Measurements from ENCODE around the gene COLQ.
"Not testable (repeated sequence)": the region's sequence is repeated elsewhere in the genome, so short reads cannot be mapped to it uniquely, and the experiment has no call there.

The COLQ gene

DNA sequence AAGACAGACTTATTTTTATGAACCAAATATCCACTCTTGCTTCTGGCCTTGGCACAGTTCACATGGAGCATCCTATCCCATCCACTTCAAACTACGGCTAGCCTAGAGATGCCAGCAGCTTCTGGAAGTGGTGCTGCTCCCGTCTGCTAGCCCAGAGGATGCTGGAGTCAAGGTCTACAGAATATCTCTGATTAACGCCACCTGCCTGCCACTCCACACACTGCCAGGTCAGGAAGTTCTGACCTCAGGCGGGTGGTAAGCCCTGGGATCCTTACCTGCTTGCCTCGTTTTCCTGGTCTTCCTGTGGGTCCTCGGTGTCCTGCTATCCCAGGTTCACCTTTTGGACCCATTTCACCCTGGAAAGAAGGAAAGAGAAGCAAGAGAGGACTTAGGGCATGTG, 51.2 kb downstream of the COLQ start:
- H3K4me3 ChIP-seq (ENCODE audit: low read depth, low read length): no peak overlapping the region
- in situ Hi-C loops (cut with HindIII; ENCODE audit: low sequenced_read_pairs): no loop called here
- DNase-seq (ENCODE audit: low read depth): no peak
- TF ChIP-seq, protein P1, sequence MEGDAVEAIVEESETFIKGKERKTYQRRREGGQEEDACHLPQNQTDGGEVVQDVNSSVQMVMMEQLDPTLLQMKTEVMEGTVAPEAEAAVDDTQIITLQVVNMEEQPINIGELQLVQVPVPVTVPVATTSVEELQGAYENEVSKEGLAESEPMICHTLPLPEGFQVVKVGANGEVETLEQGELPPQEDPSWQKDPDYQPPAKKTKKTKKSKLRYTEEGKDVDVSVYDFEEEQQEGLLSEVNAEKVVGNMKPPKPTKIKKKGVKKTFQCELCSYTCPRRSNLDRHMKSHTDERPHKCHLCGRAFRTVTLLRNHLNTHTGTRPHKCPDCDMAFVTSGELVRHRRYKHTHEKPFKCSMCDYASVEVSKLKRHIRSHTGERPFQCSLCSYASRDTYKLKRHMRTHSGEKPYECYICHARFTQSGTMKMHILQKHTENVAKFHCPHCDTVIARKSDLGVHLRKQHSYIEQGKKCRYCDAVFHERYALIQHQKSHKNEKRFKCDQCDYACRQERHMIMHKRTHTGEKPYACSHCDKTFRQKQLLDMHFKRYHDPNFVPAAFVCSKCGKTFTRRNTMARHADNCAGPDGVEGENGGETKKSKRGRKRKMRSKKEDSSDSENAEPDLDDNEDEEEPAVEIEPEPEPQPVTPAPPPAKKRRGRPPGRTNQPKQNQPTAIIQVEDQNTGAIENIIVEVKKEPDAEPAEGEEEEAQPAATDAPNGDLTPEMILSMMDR (IDR thresholded peaks at IDR 0.05; ENCODE audit: low read depth, low read length, missing control alignments): no peak

DNA sequence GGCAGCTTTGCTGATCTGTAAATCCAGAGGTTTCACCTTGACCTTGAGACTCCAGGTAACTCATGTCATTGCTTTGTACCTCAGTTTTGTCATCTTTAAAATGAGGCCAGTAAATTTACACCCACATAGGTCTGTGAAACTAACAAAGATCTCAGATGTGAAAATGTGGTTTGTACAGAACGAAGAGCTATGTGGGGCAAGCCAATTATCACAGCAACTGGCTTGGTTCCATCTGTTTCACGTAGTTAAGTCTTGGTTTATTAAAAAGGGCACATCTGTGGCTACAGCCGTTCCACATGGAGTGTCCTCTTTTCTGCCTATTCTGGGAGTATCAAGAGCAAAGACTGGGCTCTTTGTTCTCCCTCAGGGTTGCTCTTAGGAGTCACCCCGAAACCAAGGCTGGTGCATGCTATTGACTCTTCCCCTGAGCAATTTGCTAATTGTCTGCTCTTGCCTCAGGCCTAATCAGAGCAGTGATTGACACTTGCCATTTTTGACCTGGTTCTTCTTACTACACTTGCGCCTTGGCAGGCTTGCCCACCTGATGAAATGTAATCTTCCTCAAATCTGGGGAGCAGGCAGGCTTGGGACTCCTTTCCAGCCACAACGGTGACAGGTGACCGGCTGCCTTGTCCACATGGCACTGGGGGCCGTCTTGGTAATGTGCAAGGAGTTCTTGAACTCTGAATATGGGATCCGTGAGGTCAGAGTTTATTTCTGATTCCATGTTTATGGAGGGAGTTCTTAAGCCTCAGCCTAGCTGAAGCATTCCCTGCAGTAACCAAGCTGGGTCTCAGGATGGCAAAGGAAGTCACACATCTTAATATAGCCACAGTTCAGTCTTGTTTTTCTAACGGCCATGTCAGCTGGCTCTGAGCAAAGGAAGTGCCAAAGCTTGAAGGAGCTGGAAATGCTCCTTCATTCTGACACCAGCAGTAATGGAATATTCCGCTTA, 54.0 kb downstream of the COLQ start:
- in situ Hi-C loops (cut with HindIII; ENCODE audit: low sequenced_read_pairs): no loop called here
- DNase-seq (ENCODE audit: low read depth): no peak
- TF ChIP-seq, protein P1 (IDR thresholded peaks at IDR 0.05; ENCODE audit: low read depth, low read length, missing control alignments): no peak
- no peak overlapping the region for H3K4me3 ChIP-seq (ENCODE audit: low read depth, low read length)

DNA sequence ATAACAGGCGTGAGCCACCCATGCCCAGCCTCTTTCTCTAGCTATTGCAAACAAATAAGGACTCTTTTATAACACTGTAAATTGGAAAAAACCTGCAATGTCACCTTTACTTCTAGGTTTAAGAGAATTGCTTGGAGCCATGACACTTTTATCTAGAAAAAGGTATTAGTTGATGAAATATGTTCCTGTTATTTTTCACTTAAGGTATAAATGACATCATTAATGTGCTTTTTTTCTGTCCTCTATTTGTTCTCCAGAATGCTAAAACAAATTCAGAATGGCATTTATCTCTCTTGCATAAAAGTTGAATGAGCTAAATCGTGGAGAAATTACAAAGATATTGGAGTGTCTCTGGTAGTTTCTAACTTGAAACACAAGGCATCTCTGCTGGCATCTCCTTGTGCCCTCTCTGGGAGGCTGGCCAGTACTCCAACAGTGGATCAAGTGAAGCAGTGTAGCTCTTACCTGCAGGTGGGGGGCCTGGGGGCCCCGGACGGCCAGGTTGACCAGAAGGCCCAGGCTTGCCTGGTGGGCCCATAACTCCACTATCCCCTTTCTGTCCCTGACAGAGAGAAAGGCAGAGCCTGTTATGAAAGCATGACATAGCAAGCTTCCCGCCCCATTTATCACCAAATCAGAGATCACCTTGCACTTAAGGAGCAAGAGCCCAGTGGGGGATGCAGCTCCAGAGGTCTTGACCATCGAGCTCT, 55.5 kb downstream of the COLQ start:
- no peak for DNase-seq (ENCODE audit: low read depth)
- in situ Hi-C loops (cut with HindIII; ENCODE audit: low sequenced_read_pairs): no loop called here
- TF ChIP-seq, protein P1 (IDR thresholded peaks at IDR 0.05; ENCODE audit: low read depth, low read length, missing control alignments): no peak

DNA sequence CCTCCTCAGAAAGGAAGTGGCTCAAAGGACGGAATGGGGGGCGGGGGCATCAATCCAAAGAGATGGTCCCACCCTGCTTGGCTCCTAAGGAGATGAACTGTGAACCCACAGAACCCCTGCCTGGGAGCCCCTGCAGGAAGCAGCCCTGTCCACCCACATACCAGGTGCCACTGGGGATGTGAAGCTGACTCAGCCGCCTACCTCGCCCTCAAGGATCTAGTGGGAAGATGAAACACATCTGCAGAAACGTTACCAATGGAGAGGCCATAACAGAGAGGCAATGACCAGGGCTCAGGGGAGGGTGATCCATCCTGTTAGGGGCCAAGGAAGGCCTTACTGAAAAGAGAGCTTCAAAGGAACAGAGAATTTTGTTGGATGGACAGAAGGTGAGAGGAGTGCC, 59.1 kb downstream of the COLQ start:
- DNase-seq (ENCODE audit: low read depth): no peak
- in situ Hi-C loops (cut with HindIII; ENCODE audit: low sequenced_read_pairs): no loop called here
- TF ChIP-seq, protein P1 (IDR thresholded peaks at IDR 0.05; ENCODE audit: low read depth, low read length, missing control alignments): no peak
- H3K4me3 ChIP-seq (ENCODE audit: low read depth, low read length): no peak overlapping the region

More for the DNA sequence above, 55.5 kb downstream of the COLQ start:
- no peak overlapping the region for H3K4me3 ChIP-seq (ENCODE audit: low read depth, low read length)

DNA sequence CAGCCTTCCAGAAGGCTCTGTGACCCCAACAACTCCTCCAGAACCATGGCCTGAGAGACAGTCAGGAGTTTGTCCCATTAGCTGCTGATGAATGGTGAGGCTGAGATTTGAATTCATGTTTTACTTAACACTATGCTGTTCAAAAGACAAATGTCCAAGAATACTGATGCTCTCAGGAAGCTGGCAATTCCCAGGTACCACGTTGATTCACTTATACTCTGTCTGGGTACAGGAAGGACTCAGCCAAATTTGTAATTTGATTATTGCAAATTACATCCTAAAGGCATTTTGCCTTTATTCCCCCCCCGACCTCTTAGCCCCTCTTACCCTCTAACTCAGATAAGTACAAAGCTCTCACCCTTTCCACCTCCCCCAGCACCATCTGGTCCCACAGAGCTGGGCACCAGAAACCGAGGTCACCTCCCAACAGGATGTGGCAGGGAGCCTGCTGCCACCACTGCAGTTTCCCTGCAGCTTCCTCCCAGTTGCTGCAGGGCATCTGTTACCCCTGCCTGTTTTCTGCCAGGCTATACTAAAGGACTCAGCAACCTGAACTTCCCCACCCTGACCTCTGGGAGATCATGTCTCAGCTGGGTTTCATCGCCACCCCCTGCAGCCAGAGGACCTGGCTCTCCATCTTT, 60.5 kb downstream of the COLQ start:
- in situ Hi-C loops (cut with HindIII; ENCODE audit: low sequenced_read_pairs): no loop called here
- DNase-seq (ENCODE audit: low read depth): no peak
- TF ChIP-seq, protein P1 (IDR thresholded peaks at IDR 0.05; ENCODE audit: low read depth, low read length, missing control alignments): no peak
- H3K4me3 ChIP-seq (ENCODE audit: low read depth, low read length): no peak overlapping the region

- no peak overlapping the region for H3K4me3 ChIP-seq (ENCODE audit: low read depth, low read length)
- TF ChIP-seq, protein P1 (IDR thresholded peaks at IDR 0.05; ENCODE audit: low read depth, low read length, missing control alignments): no peak
- in situ Hi-C loops (cut with HindIII; ENCODE audit: low sequenced_read_pairs): no loop called here
- DNase-seq (ENCODE audit: low read depth): no peak
Observed at GRCh38 chr3:15458212-15458780, 63.2 kb downstream of the COLQ start.

- H3K4me3 ChIP-seq (ENCODE audit: low read depth, low read length); DNase-seq (ENCODE audit: low read depth); in situ Hi-C loops (cut with HindIII; ENCODE audit: low sequenced_read_pairs): not testable (repeated sequence)
Observed at GRCh38 chr3:15456915-15457314, 64.6 kb downstream of the COLQ start.
